ENCODE results near the gene HOXD11.

Gene HOXD11

GRCh38 chr2:176126929-176127773, 20.1 kb downstream of the HOXD11 start:
- peak; percentile 67 for DNase-seq
- in situ Hi-C loops (cut with HindIII; ENCODE audit: low pct_ligation_motif_present, low pct_unique_long_range_greater_than_20kb, low sequenced_read_pairs), result loop anchor here (25.0 kb wide), 2 partner anchors 310 to 535 kb away; no protein-coding TSS in a partner anchor

GRCh38 chr2:176127774-176128072, 20.6 kb downstream of the HOXD11 start:
- in situ Hi-C loops (cut with HindIII; ENCODE audit: low pct_ligation_motif_present, low pct_unique_long_range_greater_than_20kb, low sequenced_read_pairs), result loop anchor here (25.0 kb wide), 2 partner anchors 310 to 535 kb away; no protein-coding TSS in a partner anchor
- no peak for DNase-seq

GRCh38 chr2:176128172-176128981, 21.3 kb downstream of the HOXD11 start:
- in situ Hi-C loops (cut with HindIII; ENCODE audit: low pct_ligation_motif_present, low pct_unique_long_range_greater_than_20kb, low sequenced_read_pairs), result loop anchor here (25.0 kb wide), 2 partner anchors 309 to 534 kb away; no protein-coding TSS in a partner anchor
- no peak for DNase-seq

- in situ Hi-C loops (cut with HindIII; ENCODE audit: low pct_ligation_motif_present, low pct_unique_long_range_greater_than_20kb, low sequenced_read_pairs), result loop anchor here (25.0 kb wide), 2 partner anchors 308 to 533 kb away; no protein-coding TSS in a partner anchor
- peak; percentile 89 for DNase-seq
Measured at GRCh38 chr2:176128982-176129796, 22.1 kb downstream of the HOXD11 start, which contains the start of gene HOXD8. Gene HOXD8 (plus strand): TSS chr2:176129705. CDS start chr2:176130367, 662 bp downstream.

- DNase-seq, result no peak
- in situ Hi-C loops (cut with HindIII; ENCODE audit: low pct_ligation_motif_present, low pct_unique_long_range_greater_than_20kb, low sequenced_read_pairs), result loop anchor here (25.0 kb wide), 2 partner anchors 308 to 533 kb away; no protein-coding TSS in a partner anchor
Measured at GRCh38 chr2:176129813-176130146, 22.7 kb downstream of the HOXD11 start.

- in situ Hi-C loops (cut with HindIII; ENCODE audit: low pct_ligation_motif_present, low pct_unique_long_range_greater_than_20kb, low sequenced_read_pairs), result loop anchor here (25.0 kb wide), 2 partner anchors 307 to 532 kb away; no protein-coding TSS in a partner anchor
- peak; percentile 73 for DNase-seq
Measured at GRCh38 chr2:176130147-176130956, 23.3 kb downstream of the HOXD11 start.

GRCh38 chr2:176130957-176131847, 24.1 kb downstream of the HOXD11 start:
- no peak for DNase-seq
- in situ Hi-C loops (cut with HindIII; ENCODE audit: low pct_ligation_motif_present, low pct_unique_long_range_greater_than_20kb, low sequenced_read_pairs), result loop anchor here (25.0 kb wide), 2 partner anchors 306 to 531 kb away; no protein-coding TSS in a partner anchor

- in situ Hi-C loops (cut with HindIII; ENCODE audit: low pct_ligation_motif_present, low pct_unique_long_range_greater_than_20kb, low sequenced_read_pairs), result loop anchor here (25.0 kb wide), 2 partner anchors 305 to 530 kb away; no protein-coding TSS in a partner anchor
- DNase-seq, result no peak
Measured at GRCh38 chr2:176131848-176132158, 24.7 kb downstream of the HOXD11 start.

- in situ Hi-C loops (cut with HindIII; ENCODE audit: low pct_ligation_motif_present, low pct_unique_long_range_greater_than_20kb, low sequenced_read_pairs), result loop anchor here (25.0 kb wide), 2 partner anchors 305 to 530 kb away; no protein-coding TSS in a partner anchor
- peak; percentile 51 for DNase-seq
Measured at GRCh38 chr2:176132205-176133171, 25.4 kb downstream of the HOXD11 start.

GRCh38 chr2:176133389-176133788, 26.3 kb downstream of the HOXD11 start:
- no peak for DNase-seq
- in situ Hi-C loops (cut with HindIII; ENCODE audit: low pct_ligation_motif_present, low pct_unique_long_range_greater_than_20kb, low sequenced_read_pairs), result loop anchor here (25.0 kb wide), 2 partner anchors 304 to 529 kb away; no protein-coding TSS in a partner anchor

- DNase-seq, result no peak
- in situ Hi-C loops (cut with HindIII; ENCODE audit: low pct_ligation_motif_present, low pct_unique_long_range_greater_than_20kb, low sequenced_read_pairs), result loop anchor here (25.0 kb wide), 2 partner anchors 303 to 528 kb away; no protein-coding TSS in a partner anchor
Measured at GRCh38 chr2:176134035-176134434, 27.0 kb downstream of the HOXD11 start.

- in situ Hi-C loops (cut with HindIII; ENCODE audit: low pct_ligation_motif_present, low pct_unique_long_range_greater_than_20kb, low sequenced_read_pairs), result loop anchor here (25.0 kb wide), 2 partner anchors 302 to 527 kb away; no protein-coding TSS in a partner anchor
- DNase-seq, result peak; percentile 46
Measured at GRCh38 chr2:176135035-176135440, 28.0 kb downstream of the HOXD11 start.

GRCh38 chr2:176136374-176137251, 29.5 kb downstream of the HOXD11 start:
- in situ Hi-C loops (cut with HindIII; ENCODE audit: low pct_ligation_motif_present, low pct_unique_long_range_greater_than_20kb, low sequenced_read_pairs), result loop anchor here (25.0 kb wide), 2 partner anchors 301 to 526 kb away; no protein-coding TSS in a partner anchor
- peak; percentile 68 for DNase-seq

GRCh38 chr2:176137252-176137580, 30.1 kb downstream of the HOXD11 start:
- in situ Hi-C loops (cut with HindIII; ENCODE audit: low pct_ligation_motif_present, low pct_unique_long_range_greater_than_20kb, low sequenced_read_pairs), result loop anchor here (25.0 kb wide), 2 partner anchors 300 to 525 kb away; no protein-coding TSS in a partner anchor
- no peak for DNase-seq
